Suprapubic skin (tissue), 4 donors: Measurements from ENCODE around the gene CLTCL1. TPM values are rescaled to one million over a fixed set of nuclear protein-coding genes. Genes with fewer than 3 reads are reported as not detected.

Experiments
- DNase-seq, 2 donors: peaks; one replicate each; pipeline ENCODE4 v3.0.0-alpha.2; 2019; ENCODE audit warnings: low spot score in 2 of 2
- H3K27ac ChIP-seq: fragments of 200-600 bp; sonication (generic); one replicate; pipeline ENCODE4 v1.5.1; 2019
- H3K27me3 ChIP-seq: fragments of 200-600 bp; sonication (generic); one replicate; pipeline ENCODE4 v1.5.1; 2019
- H3K36me3 ChIP-seq: fragments of 200-600 bp; sonication (generic); one replicate; pipeline ENCODE4 v1.5.1; 2019
- H3K4me1 ChIP-seq: fragments of 200-600 bp; sonication (generic); one replicate; pipeline ENCODE4 v1.5.1; 2019
- H3K4me3 ChIP-seq: fragments of 200-600 bp; sonication (generic); one replicate; pipeline ENCODE4 v1.5.1; 2019; ENCODE audit warnings: mild to moderate bottlenecking
- H3K9me3 ChIP-seq: fragments of 200-600 bp; sonication (generic); one replicate; pipeline ENCODE4 v1.5.1; 2019
- CTCF ChIP-seq, 2 donors: fragments of 200-600 bp in 1 of 2; fragments of 450-650 bp in 1 of 2; sonication (generic) in 1 of 2; IDR thresholded peaks; one replicate each; pipeline ENCODE4 v1.5.1; 2016 to 2019; ENCODE audit warnings: antibody characterized with exemption in 2 of 2, mild to moderate bottlenecking in 1 of 2, moderate library complexity in 1 of 2
- EP300 ChIP-seq: sonication (generic); formaldehyde crosslinking; IDR thresholded peaks from one replicate; pipeline ENCODE4 v1.6.1; 2017; ENCODE audit warnings: antibody characterized with exemption
- POLR2A ChIP-seq, 2 donors: fragments of 450-650 bp; IDR thresholded peaks; one replicate each; pipeline ENCODE4 v1.6.1; 2017; ENCODE audit warnings: antibody characterized with exemption in 2 of 2, mild to moderate bottlenecking in 2 of 2, moderate library complexity in 2 of 2
- POLR2AphosphoS5 ChIP-seq, 3 donors: sonication (generic); formaldehyde crosslinking; IDR thresholded peaks; one replicate each; pipeline ENCODE4 v1.6.1; 2017; ENCODE audit warnings: antibody characterized with exemption in 3 of 3
- WGBS: methylation state at CpG from one replicate; pipeline ENCODE4 v1.1.5; 2018; 5-methylcytosine and 5-hydroxymethylcytosine counted together
- total RNA-seq, 4 donors: library from RNA; depleted of rRNA; stranded (reverse); fragments of >200 nt; gene quantifications; one replicate each; pipeline ENCODE4 v1.1.0, GENCODE V29; 2016

Gene CLTCL1
- total RNA-seq, 4 donors from 2014 or later = 5.6 to 12.5 (median 9.4) TPM

GRCh38 chr22:19150482-19151328, 140.8 kb downstream of the CLTCL1 start:
- Histone ChIP-seq H3K4me1 (peaks cover 14% of the 10 kb centered on the region), H3K36me3 (no peaks in the 10 kb centered on the region), H3K4me3 (peak overlapping the region; percentile 43), H3K27ac (no peak overlapping the region), H3K9me3 (no peaks in the 10 kb centered on the region), H3K27me3 (peaks cover 65% of the 10 kb centered on the region)
- 32% methylated on average over 20 of the region's 68 CpGs for WGBS
- no peak for DNase-seq
- TF ChIP-seq EP300 (no peak), POLR2AphosphoS5 (IDR thresholded peaks at IDR 0.05) (no peak), CTCF (IDR thresholded peaks at IDR 0.05) (no peak), POLR2A (IDR thresholded peaks at IDR 0.05) (no peak)

- no peaks in the 10 kb centered on the region for H3K36me3 ChIP-seq
Observed at GRCh38 chr22:19149991-19150390, 141.5 kb downstream of the CLTCL1 start, which contains the start of gene GSC2. GSC2 (minus strand) TSS chr22:19150292; CDS start chr22:19150283, 9 bp downstream.

GRCh38 chr22:19149047-19149883, 142.3 kb downstream of the CLTCL1 start:
- Histone ChIP-seq H3K4me1 (peaks cover 14% of the 10 kb centered on the region), H3K27me3 (peaks cover 61% of the 10 kb centered on the region), H3K4me3 (peak overlapping the region; percentile 43), H3K36me3 (no peaks in the 10 kb centered on the region), H3K9me3 (no peaks in the 10 kb centered on the region), H3K27ac (no peak overlapping the region)
- TF ChIP-seq POLR2A (IDR thresholded peaks at IDR 0.05) = no peak
- no peak for TF ChIP-seq CTCF (IDR thresholded peaks at IDR 0.05)
- TF ChIP-seq EP300 = no peak
- no peak for TF ChIP-seq POLR2AphosphoS5 (IDR thresholded peaks at IDR 0.05)
- WGBS = 2% methylated on average over 25 of the region's 92 CpGs
- no peak for DNase-seq

More at GRCh38 chr22:19149991-19150390, 141.5 kb downstream of the CLTCL1 start, which contains the start of gene GSC2:
- no peaks in the 10 kb centered on the region for H3K9me3 ChIP-seq
- H3K27me3 ChIP-seq = peaks cover 65% of the 10 kb centered on the region
- H3K27ac ChIP-seq = no peak within 1 kb of the TSS
- peaks cover 14% of the 10 kb centered on the region for H3K4me1 ChIP-seq
- DNase-seq = no peak
- peak within 1 kb of the TSS; percentile 43 for H3K4me3 ChIP-seq
- WGBS = 4% methylated on average over 10 of the region's 59 CpGs
- TF ChIP-seq EP300 (no peak), POLR2A (IDR thresholded peaks at IDR 0.05) (no peak), POLR2AphosphoS5 (IDR thresholded peaks at IDR 0.05) (no peak), CTCF (IDR thresholded peaks at IDR 0.05) (no peak)

- no peak for TF ChIP-seq POLR2A (IDR thresholded peaks at IDR 0.05)
- no peak for TF ChIP-seq EP300
- TF ChIP-seq CTCF (IDR thresholded peaks at IDR 0.05) = no peak
- no peak for TF ChIP-seq POLR2AphosphoS5 (IDR thresholded peaks at IDR 0.05)
- H3K4me1 ChIP-seq = peaks cover 21% of the 10 kb centered on the region
- 60% methylated on average over 17 of the region's 33 CpGs for WGBS
- H3K27me3 ChIP-seq = peaks cover 56% of the 10 kb centered on the region
- DNase-seq = no peak
- H3K4me3 ChIP-seq = no peak overlapping the region
- no peaks in the 10 kb centered on the region for H3K9me3 ChIP-seq
- H3K36me3 ChIP-seq = no peaks in the 10 kb centered on the region
- H3K27ac ChIP-seq = no peak overlapping the region
Observed at GRCh38 chr22:19148417-19149046, 143.0 kb downstream of the CLTCL1 start.
